Measurements from ENCODE around the gene SLC2A8. TPM values are rescaled to one million over a fixed set of nuclear protein-coding genes. Genes with fewer than 3 reads are reported as not detected.

Gene SLC2A8
- total and polyA plus RNA-seq, 7 donors = 7.2 to 68.7 (median 45.1) TPM

GRCh38 chr9:127358770-127359169, 38.2 kb upstream of the SLC2A8 start:
- Histone ChIP-seq H3K27ac (peak overlapping the region in 1 of 4 donors; percentile 27), H3K27me3 (no peaks in the 10 kb centered on the region), H3K4me1 (peaks cover 0 to 9% (median 2%) of the 10 kb centered on the region in 4 donors), H3K9me3 (no peaks in the 10 kb centered on the region), H3K4me3 (no peak overlapping the region), H3K36me3 (peaks cover 0 to 36% (median 4%) of the 10 kb centered on the region in 4 donors)
- intact Hi-C loops (cut with DNase I) = no loop called here
- no peak for TF ChIP-seq EP300 (IDR thresholded peaks at IDR 0.05)
- TF ChIP-seq POLR2A (IDR thresholded peaks at IDR 0.05) = no peak
- no peak for TF ChIP-seq CTCF (IDR thresholded peaks at IDR 0.05)
- no peak for TF ChIP-seq POLR2AphosphoS5 (IDR thresholded peaks at IDR 0.05)
- 93 to 97% methylated on average over 3 of the region's 3 CpGs for WGBS, 2 donors
- no peak for DNase-seq

- no peaks in the 10 kb centered on the region for H3K9me3 ChIP-seq
- no peak for DNase-seq
- H3K27me3 ChIP-seq = no peaks in the 10 kb centered on the region
- H3K36me3 ChIP-seq = peaks cover 0 to 40% (median 4%) of the 10 kb centered on the region in 4 donors
- WGBS, 2 donors = 79% methylated on average over 8 of the region's 8 CpGs
- H3K4me1 ChIP-seq = peaks cover 0 to 9% (median 2%) of the 10 kb centered on the region in 4 donors
- no peak overlapping the region for H3K4me3 ChIP-seq
- no peak overlapping the region for H3K27ac ChIP-seq
- no peak for TF ChIP-seq POLR2A (IDR thresholded peaks at IDR 0.05)
- no peak for TF ChIP-seq POLR2AphosphoS5 (IDR thresholded peaks at IDR 0.05)
- TF ChIP-seq CTCF (IDR thresholded peaks at IDR 0.05) = no peak
- no peak for TF ChIP-seq EP300 (IDR thresholded peaks at IDR 0.05)
- intact Hi-C loops (cut with DNase I) = no loop called here
Observed at GRCh38 chr9:127360250-127360649, 36.7 kb upstream of the SLC2A8 start.

- Histone ChIP-seq H3K27ac (no peak overlapping the region), H3K9me3 (no peaks in the 10 kb centered on the region), H3K27me3 (no peaks in the 10 kb centered on the region), H3K4me1 (peaks cover 0 to 9% (median 2%) of the 10 kb centered on the region in 4 donors), H3K4me3 (no peak overlapping the region), H3K36me3 (peaks cover 0 to 39% (median 4%) of the 10 kb centered on the region in 4 donors)
- DNase-seq = no peak
- TF ChIP-seq POLR2A (IDR thresholded peaks at IDR 0.05) (no peak), CTCF (IDR thresholded peaks at IDR 0.05) (peak in 1 of 4 experiments; percentile 14)
- intact Hi-C loops (cut with DNase I) = no loop called here
- WGBS, 2 donors = 56 to 65% methylated on average over 2 of the region's 2 CpGs
Observed at GRCh38 chr9:127360829-127361228, 36.1 kb upstream of the SLC2A8 start.

GRCh38 chr9:127361561-127361960, 35.4 kb upstream of the SLC2A8 start:
- DNase-seq = no peak
- TF ChIP-seq CTCF (IDR thresholded peaks at IDR 0.05) (no peak), POLR2AphosphoS5 (IDR thresholded peaks at IDR 0.05) (no peak), EP300 (IDR thresholded peaks at IDR 0.05) (no peak), POLR2A (IDR thresholded peaks at IDR 0.05) (no peak)
- 13 to 34% methylated on average over 3 of the region's 3 CpGs for WGBS, 2 donors
- H3K4me3 ChIP-seq = no peak overlapping the region
- no peaks in the 10 kb centered on the region for H3K9me3 ChIP-seq
- peaks cover 0 to 9% (median 2%) of the 10 kb centered on the region in 4 donors for H3K4me1 ChIP-seq
- H3K36me3 ChIP-seq = peaks cover 0 to 33% (median 4%) of the 10 kb centered on the region in 4 donors
- no peak overlapping the region for H3K27ac ChIP-seq
- intact Hi-C loops (cut with DNase I) = no loop called here
- no peaks in the 10 kb centered on the region for H3K27me3 ChIP-seq

GRCh38 chr9:127362829-127363228, 34.1 kb upstream of the SLC2A8 start:
- H3K4me1 ChIP-seq = peaks cover 0 to 9% (median 2%) of the 10 kb centered on the region in 4 donors
- TF ChIP-seq POLR2A (IDR thresholded peaks at IDR 0.05) = no peak
- TF ChIP-seq CTCF (IDR thresholded peaks at IDR 0.05) = no peak
- no peak for TF ChIP-seq EP300 (IDR thresholded peaks at IDR 0.05)
- no peaks in the 10 kb centered on the region for H3K9me3 ChIP-seq
- H3K36me3 ChIP-seq = peaks cover 0 to 20% (median 0%) of the 10 kb centered on the region in 4 donors
- intact Hi-C loops (cut with DNase I) = no loop called here
- H3K4me3 ChIP-seq = no peak overlapping the region
- no peak overlapping the region for H3K27ac ChIP-seq
- DNase-seq = no peak
- 82 to 91% methylated on average over 7 of the region's 7 CpGs for WGBS, 2 donors
- H3K27me3 ChIP-seq = no peaks in the 10 kb centered on the region

All from sigmoid colon (tissue), 7 donors.